ENCODE data around the gene TMEM235. TPM values are rescaled to one million over a fixed set of nuclear protein-coding genes. Genes with fewer than 3 reads are reported as not detected.

The TMEM235 gene
- total and polyA plus RNA-seq, 9 of the 15 experiments (the other 6 are each of a cell fraction or from before 2014, with no cell fraction given): not detected

GRCh38 chr17:78255953-78256706 lies 24.7 kb downstream of the TMEM235 start (continued):
- TF ChIP-seq BCLAF1 (IDR thresholded peaks at IDR 0.05; ENCODE audit: borderline replicate concordance in 1 of 2, control insufficient read depth in 1 of 2, low read depth in 2 of 2, low read length in 1 of 2) (no peak), ZNF586 (CRISPR knock-in tag; conservative IDR thresholded peaks at IDR 0.05) (no peak), LCOR (CRISPR knock-in tag; IDR thresholded peaks at IDR 0.05) (no peak), ARID3B (CRISPR knock-in tag; IDR thresholded peaks at IDR 0.05; ENCODE audit: borderline replicate concordance) (0 out of 2 replicates have a peak, but pooled peaks have one; percentile 78), ZNF263 (CRISPR knock-in tag; IDR thresholded peaks at IDR 0.05; ENCODE audit: borderline replicate concordance) (no peak)
